HCT116 (cell line): ENCODE data around the gene PTRHD1. TPM values are rescaled to one million over a fixed set of nuclear protein-coding genes. Genes with fewer than 3 reads are reported as not detected.

Experiments used
- ATAC-seq: fragments of 200-7000 bp; cut with Tn5 transposase; 2 replicates; pipeline ENCODE4 v1.9.1; 2020; ENCODE audit warnings: mild to moderate bottlenecking, moderate library complexity
- BruUV-seq: library from RNA; stranded (reverse); fragments of 400-500 nt; replicated peaks from 2 replicates; lab custom pipeline; 2021; lab: Mats Ljungman, UMichigan
- CTCF ChIA-PET: fragments of 300-600 bp; sonication (Branson Sonifier 250); formaldehyde crosslinking; loops from one replicate; lab custom pipeline; 2021; ENCODE audit warnings: antibody characterized with exemption; lab: Charles Lee
- POLR2A ChIA-PET: fragments of 300-600, 350-600 bp; sonication (Branson Sonifier 250); formaldehyde crosslinking; loops from one replicate; lab custom pipeline; 2021; ENCODE audit warnings: antibody characterized with exemption; lab: Charles Lee
- RAD21 ChIA-PET, 2 experiments: fragments of 300-600 bp; sonication (Branson Sonifier 250); formaldehyde crosslinking; loops; one replicate each; lab custom pipeline; 2023; ENCODE audit warnings: low total read pairs in 2 of 2; ENCODE audit not compliant: uncharacterized antibody in 2 of 2, unreplicated experiment in 2 of 2, low non-redundant PET in 1 of 2; lab: Charles Lee
- DNase-seq: peaks from one replicate; pipeline ENCODE4 v3.0.0-alpha.2; 2010; ENCODE audit warnings: low read depth, low spot score
- H2AFZ ChIP-seq: fragments of 200-600 bp; shearing (Covaris generic), sonication (generic); 2 replicates; pipeline ENCODE4 v1.6.1; 2017; ENCODE audit warnings: low read depth, mixed run types, mixed read lengths, antibody characterized with exemption, low read length; ENCODE audit not compliant: poor library complexity, severe bottlenecking
- H3K27ac ChIP-seq: 2 replicates; pipeline ENCODE4 v1.5.1; 2012; ENCODE audit warnings: low read depth, low read length
- H3K27me3 ChIP-seq: fragments of 200-600 bp; sonication (generic); 2 replicates; pipeline ENCODE4 v1.6.1; 2016; ENCODE audit warnings: mixed run types, low read length, mixed read lengths; ENCODE audit not compliant: insufficient read depth
- H3K36me3 ChIP-seq, 2 experiments: fragments of 200-500 bp in 1 of 2; fragments of 200-600 bp in 1 of 2; sonication (Bioruptor generic) in 1 of 2; sonication (generic) in 1 of 2; 2 replicates each; pipeline versions ENCODE4 v1.5.1 to v1.6.1; 2014 to 2016; ENCODE audit warnings: low read length in 2 of 2, inconsistent platforms in 1 of 2, mixed read lengths in 1 of 2, mixed run types in 1 of 2; ENCODE audit not compliant: insufficient read depth in 2 of 2, control insufficient read depth in 1 of 2
- H3K4me1 ChIP-seq, 2 experiments: fragments of 200-600 bp in 1 of 2; sonication (generic) in 1 of 2; 2 replicates each; pipeline versions ENCODE4 v1.5.1 to v1.6.1; 2012 to 2017; ENCODE audit warnings: low read length in 2 of 2, inconsistent platforms in 1 of 2, mild to moderate bottlenecking in 1 of 2, mixed read lengths in 1 of 2, mixed run types in 1 of 2, moderate library complexity in 1 of 2; ENCODE audit not compliant: insufficient read depth in 2 of 2, control insufficient read depth in 1 of 2
- H3K4me2 ChIP-seq: fragments of 200-600 bp; sonication (generic); 2 replicates; pipeline ENCODE4 v1.6.1; 2017; ENCODE audit warnings: mixed run types, low read length, mixed read lengths
- H3K4me3 ChIP-seq, 2 experiments: fragments of 200-600 bp in 1 of 2; sonication (generic) in 1 of 2; replicated peaks in 1 of 2; 2 replicates each; pipeline ENCODE4 v1.5.1; 2011 to 2016; ENCODE audit warnings: low read length in 2 of 2, control low read depth in 1 of 2, low read depth in 1 of 2, mild to moderate bottlenecking in 1 of 2, mixed read lengths in 1 of 2, mixed run types in 1 of 2
- H3K79me2 ChIP-seq: fragments of 200-600 bp; sonication (generic); 2 replicates; pipeline ENCODE4 v1.6.1; 2017; ENCODE audit warnings: mild to moderate bottlenecking, mixed run types, low read length, moderate library complexity, mixed read lengths; ENCODE audit not compliant: insufficient read depth
- H3K9ac ChIP-seq: fragments of 200-600 bp; sonication (generic); 2 replicates; pipeline ENCODE4 v1.6.1; 2016; ENCODE audit warnings: low read length, mixed read lengths
- H3K9me2 ChIP-seq: fragments of 200-600 bp; sonication (generic), shearing (Covaris generic); 2 replicates; pipeline ENCODE4 v1.6.1; 2017; ENCODE audit warnings: mixed run types, mild to moderate bottlenecking, moderate library complexity; ENCODE audit not compliant: insufficient read depth
- H3K9me3 ChIP-seq, 2 experiments: fragments of 200-500 bp in 1 of 2; fragments of 200-600 bp in 1 of 2; sonication (Bioruptor generic) in 1 of 2; sonication (generic) in 1 of 2; 2 replicates each; pipeline ENCODE4 v1.6.1; 2014 to 2017; ENCODE audit warnings: low read length in 2 of 2, mixed read lengths in 2 of 2, inconsistent platforms in 1 of 2, low read depth in 1 of 2, mild to moderate bottlenecking in 1 of 2, mixed run types in 1 of 2, moderate library complexity in 1 of 2; ENCODE audit not compliant: control insufficient read depth in 1 of 2, insufficient read depth in 1 of 2
- H4K20me1 ChIP-seq: fragments of 200-600 bp; sonication (generic), shearing (Covaris generic); 2 replicates; pipeline ENCODE4 v1.6.1; 2017; ENCODE audit warnings: mixed run types, mild to moderate bottlenecking, moderate library complexity; ENCODE audit not compliant: insufficient read depth
- ATF3 ChIP-seq: IDR thresholded peaks from 2 replicates; pipeline ENCODE4 v1.6.1; 2012
- CBX3 ChIP-seq: IDR thresholded peaks from 2 replicates; pipeline ENCODE4 v1.6.1; 2012; ENCODE audit warnings: low read depth
- CEBPB ChIP-seq: IDR thresholded peaks from 2 replicates; pipeline ENCODE4 v1.6.1; 2012; ENCODE audit warnings: low read depth
- CTCF ChIP-seq, 3 experiments: fragments of 200-600 bp in 1 of 3; sonication (generic) in 1 of 3; IDR thresholded peaks in 2 of 3; conservative IDR thresholded peaks in 1 of 3; 2 replicates each; pipeline ENCODE4 v1.5.1; 2012 to 2017; ENCODE audit warnings: low read depth in 2 of 3, low read length in 2 of 3, antibody characterized with exemption in 1 of 3, borderline replicate concordance in 1 of 3, control low read depth in 1 of 3, mild to moderate bottlenecking in 1 of 3, mixed read lengths in 1 of 3, mixed run types in 1 of 3, moderate library complexity in 1 of 3; ENCODE audit not compliant: insufficient read depth in 1 of 3
- EGR1 ChIP-seq: IDR thresholded peaks from 2 replicates; pipeline ENCODE4 v1.6.1; 2012; ENCODE audit warnings: low read depth
- EZH2 ChIP-seq: fragments of 200-600 bp; sonication (generic); IDR thresholded peaks from 2 replicates; pipeline ENCODE4 v1.6.1; 2017; ENCODE audit warnings: antibody characterized with exemption, mixed run types
- EZH2phosphoT487 ChIP-seq: fragments of 200-600 bp; IDR thresholded peaks from 2 replicates; pipeline ENCODE4 v1.6.1; 2018; ENCODE audit warnings: antibody characterized with exemption, borderline replicate concordance
- JUND ChIP-seq: IDR thresholded peaks from 2 replicates; pipeline ENCODE4 v1.6.1; 2012
- POLR2A ChIP-seq: IDR thresholded peaks from 2 replicates; pipeline ENCODE4 v1.7.0; 2011; ENCODE audit warnings: borderline replicate concordance; ENCODE audit not compliant: insufficient read depth, insufficient read length; ENCODE audit errors: extremely low read depth
- POLR2AphosphoS5 ChIP-seq: IDR thresholded peaks from 2 replicates; pipeline ENCODE4 v1.6.1; 2011; ENCODE audit warnings: mild to moderate bottlenecking, low read depth, low read length, moderate library complexity
- RAD21 ChIP-seq: IDR thresholded peaks from 2 replicates; pipeline ENCODE4 v1.6.1; 2012; ENCODE audit warnings: low read depth, mild to moderate bottlenecking
- REST ChIP-seq: IDR thresholded peaks from 2 replicates; pipeline ENCODE4 v1.6.1; 2012; ENCODE audit warnings: low read depth
- SIN3A ChIP-seq: IDR thresholded peaks from 2 replicates; pipeline ENCODE4 v1.6.1; 2012; ENCODE audit warnings: low read depth
- SRF ChIP-seq: IDR thresholded peaks from 2 replicates; pipeline ENCODE4 v1.6.1; 2012; ENCODE audit warnings: low read depth
- TCF7L2 ChIP-seq: IDR thresholded peaks from 2 replicates; pipeline ENCODE4 v1.7.0; 2011; ENCODE audit warnings: borderline replicate concordance, inconsistent platforms; ENCODE audit not compliant: insufficient read depth, insufficient read length; ENCODE audit errors: extremely low read depth
- YY1 ChIP-seq: IDR thresholded peaks from 2 replicates; pipeline ENCODE4 v1.6.1; 2011; ENCODE audit warnings: low read length, low read depth, moderate library complexity, mild to moderate bottlenecking; ENCODE audit not compliant: insufficient replicate concordance; ENCODE audit errors: extremely low read depth
- ZBTB33 ChIP-seq: IDR thresholded peaks from 2 replicates; pipeline ENCODE4 v1.6.1; 2011; ENCODE audit warnings: mild to moderate bottlenecking, low read length, moderate library complexity; ENCODE audit not compliant: insufficient replicate concordance; ENCODE audit errors: extremely low read depth
- ZFX ChIP-seq: fragments of 450-650 bp; IDR thresholded peaks from 2 replicates; pipeline ENCODE4 v1.6.1; 2017
- ZNF274 ChIP-seq: fragments of 200-500 bp; sonication (Bioruptor generic); IDR thresholded peaks from 2 replicates; pipeline ENCODE4 v1.6.1; 2014; ENCODE audit warnings: mild to moderate bottlenecking, low read depth, low read length, inconsistent platforms
- intact Hi-C: fragments of 100-400 bp; cut with micrococcal nuclease; formaldehyde crosslinking; loops from 2 replicates; pipeline ENCODE4 v1.10.0; 2022
- total RNA-seq: library from RNA; stranded (reverse); gene quantifications from one replicate; pipeline ENCODE4 v1.2.1, GENCODE V29; 2021; ENCODE audit not compliant: unreplicated experiment

PTRHD1 gene
- total RNA-seq, 1 experiment from 2014 or later = 24.3 TPM

GRCh38 chr2:24831221-24832072, 38.3 kb upstream of the PTRHD1 start:
- no peak for TF ChIP-seq SIN3A
- TF ChIP-seq SRF = no peak
- TF ChIP-seq ATF3 = no peak
- TF ChIP-seq JUND = no peak
- no peak for TF ChIP-seq CEBPB
- no peak for TF ChIP-seq ZNF274
- TF ChIP-seq EZH2 = no peak
- TF ChIP-seq EGR1 = no peak
- TF ChIP-seq YY1 = no peak
- TF ChIP-seq CTCF (IDR thresholded peaks at IDR 0.05 in 2 of 3, conservative IDR thresholded peaks at IDR 0.05 in 1 of 3; ENCODE audit: borderline replicate concordance in 1 of 3, insufficient read depth in 1 of 3, low read depth in 2 of 3, low read length in 2 of 3) = no peak
- TF ChIP-seq ZFX = no peak
- TF ChIP-seq EZH2phosphoT487 = no peak
- TF ChIP-seq TCF7L2 = no peak
- TF ChIP-seq REST = no peak
- no peak for TF ChIP-seq POLR2AphosphoS5
- no peak for TF ChIP-seq RAD21
- no peak for TF ChIP-seq POLR2A
- no peak for TF ChIP-seq ZBTB33
- TF ChIP-seq CBX3 = no peak
- ChIA-PET POLR2A (no interaction called here), RAD21 (no interaction called here), CTCF (interaction anchor here (1.0 kb wide), 1 partner anchor 365 kb away, joined by 3 read pairs; no protein-coding TSS in a partner anchor)
- intact Hi-C loops = no loop called here
- no peak overlapping the region for H3K9ac ChIP-seq
- no peaks in the 10 kb centered on the region for H3K79me2 ChIP-seq
- no peak overlapping the region for H3K4me2 ChIP-seq
- H3K9me2 ChIP-seq = no peaks in the 10 kb centered on the region
- H3K9me3 ChIP-seq = no peaks in the 10 kb centered on the region
- DNase-seq = no peak
- H3K4me3 ChIP-seq = no peak overlapping the region
- peaks cover 0 to 15% of the 10 kb centered on the region in 2 experiments; a peak in 2 of 4 replicates for H3K4me1 ChIP-seq
- no TSS peak for BruUV-seq
- ATAC-seq = no peak
- H3K27ac ChIP-seq = no peak overlapping the region
- H4K20me1 ChIP-seq = no peaks in the 10 kb centered on the region
- H3K36me3 ChIP-seq = peaks cover 0 to 16% of the 10 kb centered on the region in 2 experiments; a peak in 3 of 4 replicates
- H2AFZ ChIP-seq = no peak overlapping the region
- H3K27me3 ChIP-seq = no peaks in the 10 kb centered on the region
